Measurements from ENCODE around the gene TMEM258. TPM values are rescaled to one million over a fixed set of nuclear protein-coding genes. Genes with fewer than 3 reads are reported as not detected.

Gene TMEM258
- total and polyA plus RNA-seq, 10 of the 15 experiments (the other 5 are each of a cell fraction or from before 2014, with no cell fraction given) = 160 to 840 (median 326) TPM

DNA sequence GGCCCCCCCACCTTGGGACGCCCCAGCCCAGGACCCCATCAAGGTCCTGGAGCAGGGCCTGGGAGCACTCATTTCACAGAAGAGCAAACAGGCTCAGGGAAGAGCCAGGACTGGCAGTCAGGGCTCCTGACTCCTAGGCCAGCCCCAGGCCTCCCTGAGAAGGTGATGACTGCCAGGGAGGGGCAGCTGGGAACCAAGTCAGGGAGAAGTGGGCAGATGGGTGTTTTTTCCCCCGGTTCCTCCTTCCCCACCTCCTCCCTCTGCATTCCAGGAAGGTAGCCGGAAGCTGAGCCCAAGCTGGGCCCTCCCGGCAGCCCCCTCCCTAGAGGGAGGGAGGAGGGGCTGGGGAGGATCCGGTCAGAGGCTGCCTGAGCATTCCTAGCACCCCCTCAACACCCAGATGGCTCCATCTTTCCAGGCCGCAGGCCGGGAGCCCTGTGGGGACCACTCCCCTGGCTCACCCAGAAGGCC is 20.4 kb downstream of the TMEM258 start:
- Histone ChIP-seq H3K36me3 (ENCODE audit: control insufficient read depth in 2 of 2, insufficient read depth in 2 of 2, low read length in 1 of 2) (no peaks in the 10 kb centered on the region), H3K79me2 (ENCODE audit: control insufficient read depth, insufficient read depth, low read length) (no peaks in the 10 kb centered on the region), H3K4me3 (no peak overlapping the region), H3K4me2 (ENCODE audit: control insufficient read depth, insufficient read depth) (no peak overlapping the region), H3K27ac (ENCODE audit: control insufficient read depth, insufficient read depth) (no peak overlapping the region), H3K9me3 (replicated peaks; ENCODE audit: control insufficient read depth, insufficient read depth, low read length) (no peaks in the 10 kb centered on the region), H2AFZ (ENCODE audit: control insufficient read depth, low read depth, low read length) (peak overlapping the region; percentile 62; the same call in 1 of the 2 replicates), H3K9ac (ENCODE audit: control insufficient read depth, insufficient read depth, low read length) (no peak overlapping the region), H3K27me3 (replicated peaks in 1 of 2; ENCODE audit: control insufficient read depth in 2 of 2, insufficient read depth in 2 of 2, low read length in 1 of 2) (no peaks in the 10 kb centered on the region), H4K20me1 (ENCODE audit: control insufficient read depth, insufficient read depth) (no peaks in the 10 kb centered on the region), H3K4me1 (ENCODE audit: control insufficient read depth, insufficient read depth, low read length) (no peaks in the 10 kb centered on the region)
- FAIRE-seq (no peak), ATAC-seq (no peak), DNase-seq (ENCODE audit: low read depth, low spot score) (no peak)
- ChIA-PET SMC1A (ENCODE audit: uncharacterized antibody, unreplicated experiment) (no interaction called here), CTCF (interaction anchor here (0.7 to 1.5 kb wide), 2 partner anchors 23 to 25 kb away, joined by 3 to 4 read pairs; no protein-coding TSS in a partner anchor), POLR2A (interaction anchor here (0.6 kb wide), 1 partner anchor 686 kb away, joined by 4 read pairs; no protein-coding TSS in a partner anchor), RAD21 (ENCODE audit: unreplicated experiment) (interaction anchor here (1.2 kb wide), 1 partner anchor 13 kb away, joined by 3 read pairs; no protein-coding TSS in a partner anchor)
- intact Hi-C loops (cut with micrococcal nuclease; ENCODE audit: unreplicated experiment) = no loop called here
- 42% methylated on average over 6 of the region's 7 CpGs for WGBS (ENCODE audit: insufficient coverage, insufficient replicate concordance, low lambda C conversion rate, missing lambda C conversion rate)
- in situ Hi-C loops (cut with MboI) = no loop called here
- no TSS peak for BruUV-seq (replicated peaks)
- TF ChIP-seq SKIL (IDR thresholded peaks at IDR 0.05; ENCODE audit: low read depth, poor library complexity, severe bottlenecking) = no peak
- TF ChIP-seq ATF3 (IDR thresholded peaks at IDR 0.05; ENCODE audit: borderline replicate concordance, extremely low read depth, low read depth, low read length) = no peak
- TF ChIP-seq NR2F1 (conservative IDR thresholded peaks at IDR 0.05) = no peak
- TF ChIP-seq ESRRA (IDR thresholded peaks at IDR 0.05; ENCODE audit: low read length) = no peak
- TF ChIP-seq ZNF207 (IDR thresholded peaks at IDR 0.05; ENCODE audit: borderline replicate concordance) = no peak
- no peak for TF ChIP-seq ZNF592 (IDR thresholded peaks at IDR 0.05)
- no peak for TF ChIP-seq BRCA1 (IDR thresholded peaks at IDR 0.05; ENCODE audit: low read depth, low read length)
- no peak for TF ChIP-seq E2F8 (IDR thresholded peaks at IDR 0.05; ENCODE audit: low read depth, partially characterized antibody)

Measured in GM12878 (cell line).